Panc1 (cell line): ENCODE measurements around the gene VPS26A. TPM values are rescaled to one million over a fixed set of nuclear protein-coding genes. Genes with fewer than 3 reads are reported as not detected.

Experiments
- ATAC-seq: fragments of 200-7000 bp; cut with Tn5 transposase; 2 replicates; pipeline ENCODE4 v1.9.1; 2020; ENCODE audit warnings: mild to moderate bottlenecking, moderate library complexity
- BruUV-seq: library from RNA; stranded (reverse); fragments of 400-500 nt; replicated peaks from 2 replicates; lab custom pipeline; 2021; lab: Mats Ljungman, UMichigan
- CTCF ChIA-PET: fragments of 300-600 bp; sonication (Branson Sonifier 250); formaldehyde crosslinking; loops from one replicate; lab custom pipeline; 2022; ENCODE audit warnings: antibody characterized with exemption; lab: Charles Lee
- POLR2A ChIA-PET: fragments of 300-600 bp; sonication (Branson Sonifier 250); formaldehyde crosslinking; loops from one replicate; lab custom pipeline; 2022; ENCODE audit warnings: antibody characterized with exemption; lab: Charles Lee
- DNase-seq: peaks from one replicate; pipeline ENCODE4 v3.0.0-alpha.2; 2010; ENCODE audit warnings: low read depth, low spot score
- H3K27ac ChIP-seq: 2 replicates; pipeline ENCODE4 v1.5.1; 2011; ENCODE audit warnings: mild to moderate bottlenecking, low read length, inconsistent platforms
- H3K27me3 ChIP-seq: fragments of 200-500 bp; sonication (Bioruptor generic); 2 replicates; pipeline ENCODE4 v1.6.0; 2014; ENCODE audit warnings: low read length, inconsistent platforms; ENCODE audit not compliant: control insufficient read depth, insufficient read depth
- H3K36me3 ChIP-seq: fragments of 200-500 bp; sonication (Bioruptor generic); 2 replicates; pipeline ENCODE4 v1.5.1; 2014; ENCODE audit warnings: inconsistent platforms, mild to moderate bottlenecking, low read length, moderate library complexity; ENCODE audit not compliant: control insufficient read depth, insufficient read depth
- H3K4me1 ChIP-seq: 2 replicates; pipeline ENCODE4 v1.5.1; 2011; ENCODE audit warnings: inconsistent platforms, mild to moderate bottlenecking, low read length, moderate library complexity; ENCODE audit not compliant: control insufficient read depth, insufficient read depth
- H3K4me3 ChIP-seq, 2 experiments: 2 replicates each; pipeline ENCODE4 v1.5.1; 2011 to 2012; ENCODE audit warnings: low read depth in 2 of 2, low read length in 2 of 2, mild to moderate bottlenecking in 2 of 2, inconsistent platforms in 1 of 2, moderate library complexity in 1 of 2
- H3K9me3 ChIP-seq: fragments of 200-500 bp; sonication (Bioruptor generic); 2 replicates; pipeline ENCODE4 v1.5.1; 2014; ENCODE audit warnings: low read depth, mild to moderate bottlenecking, inconsistent platforms, low read length, moderate library complexity; ENCODE audit not compliant: control insufficient read depth, insufficient read depth
- CTCF ChIP-seq: fragments of 450-650 bp; IDR thresholded peaks from 2 replicates; pipeline ENCODE4 v1.5.1; 2017; ENCODE audit warnings: mild to moderate bottlenecking
- POLR2AphosphoS5 ChIP-seq: IDR thresholded peaks from 2 replicates; pipeline ENCODE4 v1.6.1; 2012; ENCODE audit warnings: mild to moderate bottlenecking, low read depth, low read length, moderate library complexity
- REST ChIP-seq, 2 experiments: IDR thresholded peaks; 2 replicates each; pipeline ENCODE4 v1.6.1; 2011 to 2012; ENCODE audit warnings: low read depth in 2 of 2, control low read depth in 1 of 2, low read length in 1 of 2, mild to moderate bottlenecking in 1 of 2, moderate library complexity in 1 of 2; ENCODE audit not compliant: insufficient read depth in 1 of 2
- SIN3A ChIP-seq: IDR thresholded peaks from 2 replicates; pipeline ENCODE4 v1.6.1; 2012; ENCODE audit warnings: low read depth, mild to moderate bottlenecking, low read length, moderate library complexity, borderline replicate concordance; ENCODE audit not compliant: insufficient read depth
- TCF7L2 ChIP-seq: IDR thresholded peaks from 2 replicates; pipeline ENCODE4 v1.6.1; 2011; ENCODE audit warnings: mild to moderate bottlenecking, low read depth, low read length, inconsistent platforms
- in situ Hi-C: cut with HindIII; loops from 2 replicates; pipeline ENCODE4 v1.10.0; 2016; ENCODE audit warnings: low sequenced_read_pairs, low pct_unique_long_range_greater_than_20kb
- intact Hi-C: fragments of 100-400 bp; cut with micrococcal nuclease; formaldehyde crosslinking; loops from one replicate; pipeline ENCODE4 v1.10.0; 2022; ENCODE audit not compliant: unreplicated experiment
- total RNA-seq: library from RNA; stranded (reverse); gene quantifications from one replicate; pipeline ENCODE4 v1.2.1, GENCODE V29; 2021; ENCODE audit not compliant: unreplicated experiment

VPS26A gene
- total RNA-seq, 1 experiment from 2014 or later: 88.9 TPM

- BruUV-seq: no TSS peak
- CTCF ChIA-PET: no interaction called here
- no peak overlapping the region for H3K4me3 ChIP-seq
- POLR2A ChIA-PET: no interaction called here
- TF ChIP-seq POLR2AphosphoS5 (no peak), REST (IDR thresholded peaks at IDR 0.05; ENCODE audit: insufficient read depth in 1 of 2, low read depth in 2 of 2, low read length in 1 of 2) (no peak), TCF7L2 (no peak), CTCF (no peak), SIN3A (no peak)
- ATAC-seq (no peak), DNase-seq (no peak)
- in situ Hi-C loops (no loop called here), intact Hi-C loops (no loop called here)
- no peaks in the 10 kb centered on the region for H3K4me1 ChIP-seq
- H3K9me3 ChIP-seq: no peaks in the 10 kb centered on the region
- H3K27ac ChIP-seq: no peak overlapping the region
- no peaks in the 10 kb centered on the region for H3K27me3 ChIP-seq
- no peaks in the 10 kb centered on the region for H3K36me3 ChIP-seq
Measured at GRCh38 chr10:69075431-69075830, 48.5 kb upstream of the VPS26A start.

GRCh38 chr10:69078311-69078710 is 45.7 kb upstream of the VPS26A start:
- ChIA-PET CTCF (no interaction called here), POLR2A (no interaction called here)
- Histone ChIP-seq H3K9me3 (no peaks in the 10 kb centered on the region), H3K36me3 (no peaks in the 10 kb centered on the region), H3K27me3 (no peaks in the 10 kb centered on the region), H3K4me1 (no peaks in the 10 kb centered on the region), H3K4me3 (no peak overlapping the region), H3K27ac (no peak overlapping the region)
- intact Hi-C loops (no loop called here), in situ Hi-C loops (no loop called here)
- no peak for TF ChIP-seq TCF7L2
- TF ChIP-seq CTCF: no peak
- no peak for TF ChIP-seq SIN3A
- TF ChIP-seq POLR2AphosphoS5: no peak
- no peak for TF ChIP-seq REST (IDR thresholded peaks at IDR 0.05; ENCODE audit: insufficient read depth in 1 of 2, low read depth in 2 of 2, low read length in 1 of 2)
- no peak for DNase-seq
- no peak for ATAC-seq
- BruUV-seq: no TSS peak
